CD14-positive monocyte (primary cell): ENCODE measurements around the gene CAVIN4. TPM values are rescaled to one million over a fixed set of nuclear protein-coding genes. Genes with fewer than 3 reads are reported as not detected.

Experiments
- DNase-seq, 3 donors: peaks; one replicate each; pipeline ENCODE4 v3.0.0-alpha.2; 2011 to 2022
- H2AFZ ChIP-seq: 2 replicates; pipeline ENCODE4 v1.6.0; 2012; ENCODE audit warnings: mild to moderate bottlenecking, low read depth, low read length, inconsistent platforms; ENCODE audit not compliant: insufficient read depth, poor library complexity, severe bottlenecking
- H3K27ac ChIP-seq, 2 donors: 1 replicate in 1 of 2; 2 replicates in 1 of 2; pipeline ENCODE4 v1.5.1; 2012 to 2013; ENCODE audit warnings: low read length in 2 of 2, control low read depth in 1 of 2, inconsistent platforms in 1 of 2, low read depth in 1 of 2, mild to moderate bottlenecking in 1 of 2
- H3K27me3 ChIP-seq, 2 donors: one replicate each; pipeline versions ENCODE4 v1.6.0 to v1.6.1; 2011 to 2013; ENCODE audit warnings: low read length in 2 of 2; ENCODE audit not compliant: control insufficient read depth in 2 of 2, insufficient read depth in 2 of 2
- H3K36me3 ChIP-seq, 2 donors: replicated peaks in 1 of 2; 1 replicate in 1 of 2; 2 replicates in 1 of 2; pipeline versions ENCODE4 v1.5.1 to v1.6.1; 2012 to 2013; ENCODE audit warnings: low read length in 2 of 2, control low read depth in 1 of 2, inconsistent platforms in 1 of 2, mild to moderate bottlenecking in 1 of 2; ENCODE audit not compliant: insufficient read depth in 2 of 2, control insufficient read depth in 1 of 2
- H3K4me1 ChIP-seq, 2 donors: 1 replicate in 1 of 2; 2 replicates in 1 of 2; pipeline versions ENCODE4 v1.5.1 to v1.6.1; 2012 to 2013; ENCODE audit warnings: low read length in 2 of 2, control low read depth in 1 of 2, inconsistent platforms in 1 of 2, mild to moderate bottlenecking in 1 of 2, moderate library complexity in 1 of 2; ENCODE audit not compliant: insufficient read depth in 2 of 2, control insufficient read depth in 1 of 2
- H3K4me2 ChIP-seq: replicated peaks from 2 replicates; pipeline ENCODE3; 2012; ENCODE audit warnings: low read length, moderate library complexity, mild to moderate bottlenecking; ENCODE audit not compliant: poor library complexity, severe bottlenecking; ENCODE audit errors: extremely low read depth
- H3K4me3 ChIP-seq, 3 experiments: fragments of 200-600 bp in 1 of 3; sonication (generic) in 1 of 3; replicated peaks in 1 of 3; 1 replicate in 2 of 3; 2 replicates in 1 of 3; pipeline ENCODE4 v1.5.1; 2011 to 2013; ENCODE audit warnings: low read length in 3 of 3, mild to moderate bottlenecking in 3 of 3, control low read depth in 2 of 3, low read depth in 2 of 3, inconsistent platforms in 1 of 3, moderate library complexity in 1 of 3
- H3K79me2 ChIP-seq: 2 replicates; pipeline ENCODE4 v1.6.0; 2012; ENCODE audit warnings: mild to moderate bottlenecking, control low read depth, inconsistent platforms, low read length, moderate library complexity; ENCODE audit not compliant: insufficient read depth
- H3K9ac ChIP-seq: 2 replicates; pipeline ENCODE4 v1.6.0; 2017; ENCODE audit warnings: low read length, mild to moderate bottlenecking; ENCODE audit not compliant: insufficient read depth, poor library complexity, severe bottlenecking
- H3K9me3 ChIP-seq, 2 donors: replicated peaks in 1 of 2; 1 replicate in 1 of 2; 2 replicates in 1 of 2; pipeline versions ENCODE4 v1.5.1 to v1.6.1; 2012 to 2013; ENCODE audit warnings: low read length in 2 of 2, control low read depth in 1 of 2; ENCODE audit not compliant: control insufficient read depth in 1 of 2, insufficient read depth in 1 of 2
- H4K20me1 ChIP-seq: 2 replicates; pipeline ENCODE4 v1.6.0; 2012; ENCODE audit warnings: mild to moderate bottlenecking, low read length, control low read depth, moderate library complexity; ENCODE audit not compliant: insufficient read depth
- H3K27ac Mint-ChIP-seq, 7 donors: one replicate each; pipeline ENCODE4 v1.8.0; 2020; ENCODE audit warnings: mild to moderate bottlenecking in 7 of 7, mixed read lengths in 7 of 7, moderate library complexity in 6 of 7, inconsistent platforms in 2 of 7
- H3K27me3 Mint-ChIP-seq, 3 donors: one replicate each; pipeline ENCODE4 v1.8.0; 2021 to 2022; ENCODE audit warnings: low read depth in 3 of 3, mild to moderate bottlenecking in 3 of 3, mixed read lengths in 3 of 3, moderate library complexity in 3 of 3, inconsistent platforms in 1 of 3
- H3K36me3 Mint-ChIP-seq, 2 donors: one replicate each; pipeline ENCODE4 v1.8.0; 2020; ENCODE audit warnings: mixed read lengths in 2 of 2, inconsistent platforms in 1 of 2, mild to moderate bottlenecking in 1 of 2
- H3K4me1 Mint-ChIP-seq: one replicate; pipeline ENCODE4 v1.8.0; 2020; ENCODE audit warnings: mild to moderate bottlenecking, mixed read lengths
- H3K4me3 Mint-ChIP-seq, 2 donors: one replicate each; pipeline ENCODE4 v1.8.0; 2020; ENCODE audit warnings: mild to moderate bottlenecking in 2 of 2, mixed read lengths in 2 of 2, moderate library complexity in 1 of 2
- H3K9me3 Mint-ChIP-seq, 7 donors: one replicate each; pipeline ENCODE4 v1.8.0; 2020 to 2022; ENCODE audit warnings: mixed read lengths in 7 of 7, mild to moderate bottlenecking in 6 of 7, moderate library complexity in 6 of 7, inconsistent platforms in 2 of 7
- CTCF ChIP-seq: fragments of 200-600 bp; IDR thresholded peaks from one replicate; pipeline ENCODE4 v1.8.0; 2022; ENCODE audit warnings: antibody characterized with exemption, mild to moderate bottlenecking
- WGBS: methylation state at CpG from one replicate; pipeline ENCODE4 v1.1.5; 2013; ENCODE audit warnings: missing lambda C conversion rate; ENCODE audit not compliant: insufficient coverage; 5-methylcytosine and 5-hydroxymethylcytosine counted together
- intact Hi-C, 2 donors: fragments of 100-400 bp; cut with micrococcal nuclease; formaldehyde crosslinking; loops; one replicate each; pipeline versions ENCODE4 v1.15.0 to v1.15.1; 2023
- polyA plus RNA-seq, 3 donors: library from polyadenylated mRNA; depleted of rRNA in 1 of 3; unstranded in 2 of 3; stranded (reverse) in 1 of 3; fragments of 300-500 nt in 2 of 3; fragments of >200 nt in 1 of 3; fragmentation: Illumina TruSeq in 2 of 3; gene quantifications; 1 replicate in 2 of 3; 2 replicates in 1 of 3; pipeline ENCODE4 v1.2.3, GENCODE V29; 2012 to 2021

Gene CAVIN4
- polyA plus RNA-seq, 3 donors: not detected

- Histone ChIP-seq H3K27me3 (no peaks in the 10 kb centered on the region), H2AFZ (no peak overlapping the region), H3K4me2 (no peak overlapping the region), H3K4me1 (no peaks in the 10 kb centered on the region), H3K9ac (no peak overlapping the region), H4K20me1 (no peaks in the 10 kb centered on the region), H3K27ac (no peak overlapping the region), H3K36me3 (no peaks in the 10 kb centered on the region), H3K4me3 (no peak overlapping the region), H3K79me2 (no peaks in the 10 kb centered on the region), H3K9me3 (no peaks in the 10 kb centered on the region)
- peaks cover 0 to 2% (median 0%) of the 10 kb centered on the region in 7 donors for H3K9me3 Mint-ChIP-seq
- peaks cover 2 to 9% (median 8%) of the 10 kb centered on the region in 3 donors for H3K27me3 Mint-ChIP-seq
- intact Hi-C loops: no loop called here
- TF ChIP-seq CTCF: no peak
- peaks cover 1% of the 10 kb centered on the region for H3K4me1 Mint-ChIP-seq
- 81% methylated on average over 3 of the region's 5 CpGs for WGBS
- no peak for DNase-seq
- no peaks in the 10 kb centered on the region for H3K36me3 Mint-ChIP-seq
- H3K4me3 Mint-ChIP-seq: peak overlapping the region in 1 of 2 donors; percentile 17
- H3K27ac Mint-ChIP-seq: no peak overlapping the region
Observed at GRCh38 chr9:100591639-100592412, 13.9 kb downstream of the CAVIN4 start.

DNA sequence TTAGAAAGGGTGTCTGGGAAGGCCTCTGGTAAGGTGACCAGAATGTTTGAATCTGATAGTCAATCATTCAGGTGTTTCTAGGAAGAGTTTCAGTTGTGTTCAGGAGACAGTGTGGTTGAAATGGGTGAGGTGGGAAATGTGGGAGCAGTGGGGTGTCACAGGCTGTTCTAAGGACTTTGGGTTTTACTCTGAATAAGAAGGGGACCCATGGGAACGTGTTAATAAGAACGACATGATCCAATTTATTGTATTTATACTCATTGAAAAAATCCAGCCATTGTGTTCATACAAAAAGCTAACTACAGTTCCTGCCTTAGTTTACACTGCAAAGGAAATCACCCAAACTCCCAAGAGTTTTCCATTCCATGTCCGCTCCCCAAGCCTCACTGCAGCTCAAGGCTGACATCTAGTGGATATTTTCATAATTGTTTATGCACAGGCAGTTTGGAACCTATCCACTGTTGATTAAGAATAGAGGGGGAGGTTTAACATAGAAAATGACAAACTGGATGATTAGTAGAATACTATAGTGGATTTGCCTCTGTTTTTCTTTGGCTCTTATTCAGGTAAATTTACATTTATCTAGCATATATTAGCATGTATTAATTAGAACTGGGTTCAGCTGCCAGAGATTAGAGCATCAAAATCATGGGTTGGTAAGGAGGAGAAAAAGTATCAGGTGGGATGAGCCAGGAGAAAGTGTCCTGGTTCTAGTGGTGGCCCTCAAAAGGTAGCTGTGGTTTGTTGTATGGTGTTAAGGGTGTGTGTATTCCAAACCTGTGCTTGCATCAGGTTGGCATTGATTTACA is 17.7 kb downstream of the CAVIN4 start:
- Mint-ChIP-seq H3K27ac (peak overlapping the region in 1 of 7 donors; percentile 51), H3K9me3 (peaks cover 0 to 5% (median 0%) of the 10 kb centered on the region in 7 donors), H3K36me3 (no peaks in the 10 kb centered on the region), H3K4me1 (peaks cover 14% of the 10 kb centered on the region), H3K27me3 (peaks cover 19 to 28% (median 23%) of the 10 kb centered on the region in 3 donors), H3K4me3 (peak overlapping the region in 1 of 2 donors; percentile 22)
- no peaks in the 10 kb centered on the region for H4K20me1 ChIP-seq
- peaks cover 5 to 9% of the 10 kb centered on the region in 2 donors for H3K27me3 ChIP-seq
- H3K79me2 ChIP-seq: no peaks in the 10 kb centered on the region
- 60% methylated on average over 2 of the region's 3 CpGs for WGBS
- intact Hi-C loops: no loop called here
- peaks cover 10% of the 10 kb centered on the region in 2 donors for H3K4me1 ChIP-seq
- H3K36me3 ChIP-seq: no peaks in the 10 kb centered on the region
- DNase-seq: peak in 2 of 3 donors; percentile 22 to 23
- H3K4me3 ChIP-seq: no peak overlapping the region
- H3K4me2 ChIP-seq: no peak overlapping the region
- no peak overlapping the region for H3K9ac ChIP-seq
- H3K9me3 ChIP-seq: no peaks in the 10 kb centered on the region
- no peak overlapping the region for H3K27ac ChIP-seq
- TF ChIP-seq CTCF: peak; percentile 79
- H2AFZ ChIP-seq: no peak overlapping the region
